ENCODE data around the gene MEF2A. TPM values are rescaled to one million over a fixed set of nuclear protein-coding genes. Genes with fewer than 3 reads are reported as not detected.

MEF2A gene
- total RNA-seq, 4 donors from 2014 or later = 55.3 to 155 (median 105) TPM

GRCh38 chr15:99580076-99580475, 14.3 kb downstream of the MEF2A start:
- Histone ChIP-seq H3K36me3 (no peaks in the 10 kb centered on the region), H3K27ac (no peak overlapping the region), H3K4me1 (peaks cover 5 to 16% of the 10 kb centered on the region in 2 donors), H3K27me3 (no peaks in the 10 kb centered on the region), H3K9me3 (no peaks in the 10 kb centered on the region), H3K4me3 (replicated peaks in 1 of 3) (no peak overlapping the region)
- DNase-seq = no peak
- intact Hi-C loops (cut with DNase I) = no loop called here
- 81 to 86% methylated on average over 3 of the region's 3 CpGs for WGBS, 2 donors
- TF ChIP-seq POLR2A (IDR thresholded peaks at IDR 0.05) (no peak), CTCF (IDR thresholded peaks at IDR 0.05) (no peak)

GRCh38 chr15:99582508-99582960, 16.8 kb downstream of the MEF2A start:
- TF ChIP-seq POLR2A (IDR thresholded peaks at IDR 0.05) (no peak), CTCF (IDR thresholded peaks at IDR 0.05) (no peak)
- H3K27me3 ChIP-seq = no peaks in the 10 kb centered on the region
- no peak overlapping the region for H3K4me3 ChIP-seq (replicated peaks in 1 of 3)
- H3K27ac ChIP-seq = no peak overlapping the region
- H3K4me1 ChIP-seq = peaks cover 5 to 16% of the 10 kb centered on the region in 2 donors
- intact Hi-C loops (cut with DNase I) = no loop called here
- no peaks in the 10 kb centered on the region for H3K9me3 ChIP-seq
- H3K36me3 ChIP-seq = no peaks in the 10 kb centered on the region
- no peak for DNase-seq
- 89 to 95% methylated on average over 4 of the region's 4 CpGs for WGBS, 2 donors

GRCh38 chr15:99584081-99584600, 18.4 kb downstream of the MEF2A start:
- Histone ChIP-seq H3K4me1 (peaks cover 5 to 12% of the 10 kb centered on the region in 2 donors), H3K9me3 (no peaks in the 10 kb centered on the region), H3K27ac (no peak overlapping the region), H3K36me3 (no peaks in the 10 kb centered on the region), H3K27me3 (no peaks in the 10 kb centered on the region), H3K4me3 (replicated peaks in 1 of 3) (no peak overlapping the region)
- DNase-seq = no peak
- TF ChIP-seq POLR2A (IDR thresholded peaks at IDR 0.05) = no peak
- no peak for TF ChIP-seq CTCF (IDR thresholded peaks at IDR 0.05)
- WGBS, 2 donors = 98% methylated on average over 2 of the region's 2 CpGs
- intact Hi-C loops (cut with DNase I) = no loop called here

GRCh38 chr15:99586121-99586520, 20.3 kb downstream of the MEF2A start:
- Histone ChIP-seq H3K27ac (no peak overlapping the region), H3K9me3 (no peaks in the 10 kb centered on the region), H3K4me3 (replicated peaks in 1 of 3) (no peak overlapping the region), H3K36me3 (no peaks in the 10 kb centered on the region), H3K27me3 (no peaks in the 10 kb centered on the region), H3K4me1 (no peaks in the 10 kb centered on the region)
- 92 to 96% methylated on average over 1 of the region's 1 CpG for WGBS, 2 donors
- no peak for DNase-seq
- TF ChIP-seq POLR2A (IDR thresholded peaks at IDR 0.05) (no peak), CTCF (IDR thresholded peaks at IDR 0.05) (no peak)
- intact Hi-C loops (cut with DNase I) = no loop called here

- H3K36me3 ChIP-seq = no peaks in the 10 kb centered on the region
- no peak for TF ChIP-seq POLR2A (IDR thresholded peaks at IDR 0.05)
- TF ChIP-seq CTCF (IDR thresholded peaks at IDR 0.05) = no peak
- H3K4me1 ChIP-seq = peaks cover 0 to 6% of the 10 kb centered on the region in 2 donors
- no peak for DNase-seq
- no peak overlapping the region for H3K27ac ChIP-seq
- no peaks in the 10 kb centered on the region for H3K9me3 ChIP-seq
- no peaks in the 10 kb centered on the region for H3K27me3 ChIP-seq
- intact Hi-C loops (cut with DNase I) = no loop called here
- no peak overlapping the region for H3K4me3 ChIP-seq (replicated peaks in 1 of 3)
Measured at GRCh38 chr15:99589801-99590200, 24.0 kb downstream of the MEF2A start.

Measured in thyroid gland (tissue), 4 donors.